HUES48 (cell line): Measurements from ENCODE around the gene RTN4IP1.
"Not testable (repeated sequence)": the region's sequence is repeated elsewhere in the genome, so short reads cannot be mapped to it uniquely, and the experiment has no call there.

Experiments used
- H3K27ac ChIP-seq: one replicate; pipeline ENCODE4 v1.7.0; 2013; ENCODE audit warnings: low read depth, low read length, inconsistent platforms
- H3K27me3 ChIP-seq: 2 replicates; pipeline ENCODE4 v1.6.1; 2013; ENCODE audit warnings: mild to moderate bottlenecking, low read length; ENCODE audit not compliant: control insufficient read depth, insufficient read depth
- H3K36me3 ChIP-seq: 2 replicates; pipeline ENCODE4 v1.6.1; 2013; ENCODE audit warnings: low read length; ENCODE audit not compliant: control insufficient read depth, insufficient read depth
- H3K4me1 ChIP-seq: 2 replicates; pipeline ENCODE4 v1.6.1; 2013; ENCODE audit warnings: mild to moderate bottlenecking, low read length; ENCODE audit not compliant: control insufficient read depth, insufficient read depth
- H3K4me3 ChIP-seq: 2 replicates; pipeline ENCODE4 v1.5.1; 2013; ENCODE audit warnings: mild to moderate bottlenecking, low read depth, low read length
- H3K9ac ChIP-seq: 2 replicates; pipeline ENCODE4 v1.6.1; 2013; ENCODE audit warnings: mild to moderate bottlenecking, low read depth, low read length, moderate library complexity
- H3K9me3 ChIP-seq: 2 replicates; pipeline ENCODE4 v1.6.1; 2013; ENCODE audit warnings: low read length; ENCODE audit not compliant: control insufficient read depth, insufficient read depth

Gene RTN4IP1

GRCh38 chr6:106613590-106613989 is 15.7 kb downstream of the RTN4IP1 start:
- peaks cover 38% of the 10 kb centered on the region for H3K4me1 ChIP-seq
- H3K9ac ChIP-seq: peak overlapping the region; percentile 68
- H3K27me3 ChIP-seq: no peaks in the 10 kb centered on the region
- no peaks in the 10 kb centered on the region for H3K9me3 ChIP-seq
- H3K27ac ChIP-seq: peak overlapping the region; percentile 94
- H3K4me3 ChIP-seq: peak overlapping the region; percentile 39; the same call in 1 of the 2 replicates
- H3K36me3 ChIP-seq: peaks cover 6% of the 10 kb centered on the region

GRCh38 chr6:106612671-106613416 is 16.5 kb downstream of the RTN4IP1 start:
- peaks cover 3% of the 10 kb centered on the region; the same call in 1 of the 2 replicates for H3K36me3 ChIP-seq
- no peaks in the 10 kb centered on the region for H3K9me3 ChIP-seq
- peak overlapping the region; percentile 68 for H3K9ac ChIP-seq
- peak overlapping the region; percentile 94 for H3K27ac ChIP-seq
- H3K4me1 ChIP-seq: peaks cover 38% of the 10 kb centered on the region
- H3K27me3 ChIP-seq: no peaks in the 10 kb centered on the region
- H3K4me3 ChIP-seq: no peak overlapping the region

DNA sequence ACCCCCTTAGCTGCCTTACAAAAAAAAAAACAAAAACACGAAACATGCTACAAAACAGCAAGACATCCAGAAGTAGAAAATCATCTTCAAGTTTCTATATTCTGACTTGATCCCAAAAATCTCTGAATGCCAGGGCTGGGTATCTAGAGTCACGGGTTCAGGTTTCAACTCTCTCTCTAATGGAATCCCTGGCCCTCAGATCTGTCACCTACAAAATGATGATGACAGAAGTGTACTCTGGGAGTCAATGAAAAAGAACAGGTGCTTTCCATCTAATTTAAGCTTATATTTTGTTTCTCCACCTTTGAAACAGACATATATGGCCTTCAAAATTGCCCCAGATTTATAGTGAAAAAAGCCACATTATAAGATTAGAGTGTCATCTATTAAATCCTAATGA is 18.3 kb downstream of the RTN4IP1 start:
- Histone ChIP-seq H3K27me3 (no peaks in the 10 kb centered on the region), H3K4me1 (peaks cover 24% of the 10 kb centered on the region), H3K9ac (no peak overlapping the region), H3K4me3 (no peak overlapping the region), H3K9me3 (0 out of 2 replicates have a peak, but pooled peaks cover 2% of the 10 kb centered on the region), H3K27ac (no peak overlapping the region), H3K36me3 (0 out of 2 replicates have a peak, but pooled peaks cover 3% of the 10 kb centered on the region)

DNA sequence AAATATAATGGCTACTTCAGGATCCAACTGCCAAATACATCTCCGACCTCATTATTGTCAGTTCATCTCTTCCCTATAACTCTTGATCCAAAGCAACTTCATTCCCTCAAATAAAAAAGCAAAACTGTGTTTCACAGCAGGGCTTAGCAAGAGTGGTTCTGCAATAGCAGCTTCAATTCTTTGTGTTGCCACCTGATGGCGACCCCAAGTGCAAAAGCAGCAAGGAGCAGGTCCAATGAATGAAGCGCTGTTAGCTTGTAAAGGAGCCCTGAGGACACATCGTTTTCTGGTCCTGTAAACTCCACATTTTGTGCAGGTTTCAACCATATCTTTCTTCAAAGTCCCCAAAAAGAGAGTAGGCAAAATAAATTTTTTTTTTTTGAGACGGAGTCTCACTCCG is 19.6 kb downstream of the RTN4IP1 start:
- Histone ChIP-seq H3K4me3 (no peak overlapping the region), H3K9me3 (0 out of 2 replicates have a peak, but pooled peaks cover 5% of the 10 kb centered on the region), H3K27ac (no peak overlapping the region), H3K9ac (no peak overlapping the region), H3K36me3 (0 out of 2 replicates have a peak, but pooled peaks cover 3% of the 10 kb centered on the region), H3K27me3 (no peaks in the 10 kb centered on the region), H3K4me1 (peaks cover 20% of the 10 kb centered on the region)

GRCh38 chr6:106608080-106608668 is 21.1 kb downstream of the RTN4IP1 start:
- Histone ChIP-seq H3K27ac (no peak overlapping the region), H3K36me3 (0 out of 2 replicates have a peak, but pooled peaks cover 3% of the 10 kb centered on the region), H3K4me3 (no peak overlapping the region), H3K9ac (no peak overlapping the region), H3K27me3 (no peaks in the 10 kb centered on the region), H3K4me1 (peaks cover 6% of the 10 kb centered on the region), H3K9me3 (0 out of 2 replicates have a peak, but pooled peaks cover 5% of the 10 kb centered on the region)

DNA sequence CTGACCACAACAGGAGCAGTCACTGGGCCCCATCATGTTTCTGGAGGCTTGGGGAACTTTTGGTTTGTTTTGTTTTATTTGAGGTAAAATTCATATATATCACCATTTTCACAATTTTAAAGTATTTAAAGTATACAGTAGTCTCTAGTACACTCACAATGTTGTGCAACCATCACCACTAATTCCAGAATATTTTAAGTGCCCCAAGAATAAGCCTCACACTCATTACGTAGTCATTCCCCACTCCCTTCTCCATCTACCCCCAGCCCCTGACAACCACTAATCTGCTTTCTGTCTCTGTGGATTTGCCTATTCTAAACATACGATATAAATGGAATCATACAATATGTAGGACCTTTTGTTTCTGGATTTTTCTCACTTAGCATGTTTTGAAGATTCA is 29.0 kb downstream of the RTN4IP1 start:
- H3K4me1 ChIP-seq: no peaks in the 10 kb centered on the region
- peaks cover 8% of the 10 kb centered on the region; the same call in 1 of the 2 replicates for H3K36me3 ChIP-seq
- no peak overlapping the region for H3K27ac ChIP-seq
- no peak overlapping the region for H3K9ac ChIP-seq
- no peaks in the 10 kb centered on the region for H3K27me3 ChIP-seq
- no peaks in the 10 kb centered on the region for H3K9me3 ChIP-seq
- no peak overlapping the region for H3K4me3 ChIP-seq

DNA sequence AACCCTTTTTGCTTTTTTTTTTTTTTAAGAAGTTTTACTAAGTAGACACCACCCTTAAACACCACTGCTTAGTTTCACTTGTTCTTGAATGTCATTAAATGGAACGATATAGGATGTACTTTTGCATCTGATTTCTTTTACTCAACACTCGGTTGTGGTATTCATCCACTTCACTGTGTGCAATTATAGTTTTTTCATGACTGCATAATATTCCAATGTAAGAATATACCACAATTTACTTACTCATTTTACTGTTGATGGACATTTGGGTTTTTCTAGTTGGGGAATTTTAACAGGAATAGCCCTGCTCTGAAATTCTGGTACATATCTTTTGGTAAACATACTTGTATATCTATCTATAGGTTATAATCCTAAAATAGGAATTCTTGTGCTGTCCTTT is 29.9 kb downstream of the RTN4IP1 start:
- H3K9me3 ChIP-seq: no peaks in the 10 kb centered on the region
- H3K27me3 ChIP-seq: no peaks in the 10 kb centered on the region
- peaks cover 8% of the 10 kb centered on the region; the same call in 1 of the 2 replicates for H3K36me3 ChIP-seq
- no peak overlapping the region for H3K9ac ChIP-seq
- H3K27ac ChIP-seq: no peak overlapping the region
- H3K4me3 ChIP-seq: no peak overlapping the region
- no peaks in the 10 kb centered on the region for H3K4me1 ChIP-seq

DNA sequence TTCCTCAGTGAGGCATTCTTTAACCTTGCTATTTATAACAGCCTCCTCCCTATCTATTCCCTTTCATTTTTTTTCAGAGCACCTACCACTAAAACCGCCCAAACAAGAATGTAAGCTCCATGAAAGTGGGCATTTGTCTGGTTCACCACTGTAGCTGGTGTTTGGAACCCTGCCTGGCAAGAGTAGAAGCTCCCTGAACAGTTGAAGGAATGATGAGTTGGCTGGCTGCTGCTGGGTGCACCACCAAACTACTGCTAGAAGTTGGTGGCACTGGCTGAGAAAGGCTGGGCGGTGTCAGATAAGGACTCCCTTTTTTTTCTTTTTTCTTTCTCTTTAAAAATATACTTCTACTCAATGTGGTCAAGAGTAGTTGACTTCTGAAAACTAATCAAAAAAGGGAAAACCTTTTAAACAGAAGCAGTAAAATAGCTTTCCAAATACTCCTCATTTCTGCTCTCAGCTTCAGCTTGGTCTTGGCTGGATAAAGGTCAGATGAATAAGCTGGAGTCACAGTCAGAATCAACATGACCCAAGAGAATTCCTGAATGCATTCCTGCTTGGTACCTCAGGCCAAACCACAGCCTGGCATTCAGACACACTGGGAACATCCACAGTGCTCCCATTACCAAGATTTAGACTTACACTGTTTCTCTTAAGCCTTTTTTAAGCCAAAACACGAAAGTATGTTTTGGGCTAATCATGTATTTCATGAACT is 38.0 kb downstream of the RTN4IP1 start:
- Histone ChIP-seq H3K36me3 (peaks cover 38% of the 10 kb centered on the region), H3K9ac (no peak overlapping the region), H3K27me3 (no peaks in the 10 kb centered on the region), H3K27ac (no peak overlapping the region), H3K4me1 (no peaks in the 10 kb centered on the region; the same call in 1 of the 2 replicates), H3K4me3 (no peak overlapping the region), H3K9me3 (no peaks in the 10 kb centered on the region)

DNA sequence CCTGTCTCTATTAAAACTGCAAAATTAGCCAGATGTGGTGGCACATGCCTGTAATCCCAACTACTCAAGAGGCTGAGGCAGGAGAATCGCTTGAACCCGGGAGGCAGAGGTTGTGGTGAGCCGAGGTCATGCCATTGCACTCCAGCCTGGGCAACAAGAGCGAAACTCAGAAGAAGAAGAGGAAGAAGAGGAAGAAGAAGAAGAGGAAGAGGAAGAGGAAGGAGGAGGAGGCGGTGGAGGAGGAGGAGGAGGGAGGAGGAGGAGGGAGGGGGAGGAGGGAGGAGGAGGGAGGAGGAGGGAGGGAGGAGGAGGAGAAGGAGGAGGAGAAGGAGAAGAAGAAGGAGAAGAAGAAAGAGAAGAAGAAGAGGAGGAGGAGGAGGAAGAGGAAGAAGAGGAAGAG is 40.4 kb downstream of the RTN4IP1 start:
- H3K36me3 ChIP-seq: peaks cover 46% of the 10 kb centered on the region

DNA sequence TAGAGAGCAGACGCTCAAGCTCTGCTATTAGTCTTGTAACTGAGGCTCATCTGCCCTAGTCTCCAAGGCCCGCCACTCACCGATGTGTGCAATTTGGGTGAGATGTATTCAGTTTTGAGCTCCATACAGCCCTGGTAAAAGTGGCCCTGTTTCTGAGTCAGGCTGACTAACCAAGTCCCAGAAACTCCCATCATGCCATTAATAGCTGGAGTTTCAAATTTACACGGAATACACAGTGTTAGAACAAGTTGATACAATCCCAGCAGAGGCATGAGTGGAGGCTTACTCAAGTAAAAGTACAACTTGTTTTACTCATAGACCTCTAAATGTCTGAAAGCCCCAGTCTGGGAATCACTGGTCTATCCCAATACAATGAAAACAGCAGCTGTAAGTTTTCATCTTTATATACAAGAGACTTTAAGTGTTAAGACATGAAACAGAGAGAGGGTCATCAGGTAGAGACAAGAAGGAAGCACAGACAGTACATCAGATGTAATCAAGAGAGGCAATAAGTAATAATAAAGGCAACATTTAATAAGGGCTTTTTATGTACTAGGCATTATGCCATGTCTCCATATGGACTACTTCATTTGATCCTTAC is 42.4 kb downstream of the RTN4IP1 start:
- H3K27me3 ChIP-seq: no peaks in the 10 kb centered on the region
- no peak overlapping the region for H3K27ac ChIP-seq
- peaks cover 11% of the 10 kb centered on the region for H3K4me1 ChIP-seq
- H3K4me3 ChIP-seq: no peak overlapping the region
- H3K36me3 ChIP-seq: peaks cover 62% of the 10 kb centered on the region
- no peak overlapping the region for H3K9ac ChIP-seq
- no peaks in the 10 kb centered on the region for H3K9me3 ChIP-seq

More for the DNA sequence above, 40.4 kb downstream of the RTN4IP1 start:
- not testable (repeated sequence) for H3K27me3 ChIP-seq, H3K4me3 ChIP-seq, H3K27ac ChIP-seq, H3K9ac ChIP-seq, H3K9me3 ChIP-seq
- peaks cover 11% of the 10 kb centered on the region for H3K4me1 ChIP-seq
